Measurements from ENCODE around the gene LYST.
A peak's percentile ranks its signal among the peaks of the same experiment; 100 is the strongest.
"Not testable (repeated sequence)": the region's sequence is repeated elsewhere in the genome, so short reads cannot be mapped to it uniquely, and the experiment has no call there.

Gene LYST

DNA sequence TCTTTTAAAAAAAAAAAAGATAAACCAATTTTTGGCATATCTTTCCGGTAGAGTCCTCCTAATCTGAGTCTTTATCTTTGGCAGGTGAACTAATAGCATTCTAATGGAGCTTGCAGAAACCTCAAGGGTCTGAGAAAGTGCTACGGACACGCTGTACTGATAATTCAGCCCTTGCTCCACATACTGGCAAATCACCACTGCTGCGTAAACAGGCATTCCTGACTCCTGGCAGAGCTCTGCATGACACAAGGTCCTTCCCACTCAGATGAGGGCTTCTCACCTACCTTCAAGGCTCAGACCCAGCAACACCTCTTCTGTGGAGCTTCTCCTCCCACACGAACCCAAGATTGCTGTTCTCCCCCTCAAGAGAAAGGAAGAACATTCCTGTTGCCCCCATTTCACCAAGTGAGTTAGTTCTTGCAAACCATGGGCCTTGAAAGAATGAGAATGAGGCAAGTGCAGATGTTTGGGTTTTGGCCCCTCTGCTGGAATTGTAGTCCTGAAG lies 48.0 kb downstream of the LYST start:
- DNase-seq, result no peak

DNA sequence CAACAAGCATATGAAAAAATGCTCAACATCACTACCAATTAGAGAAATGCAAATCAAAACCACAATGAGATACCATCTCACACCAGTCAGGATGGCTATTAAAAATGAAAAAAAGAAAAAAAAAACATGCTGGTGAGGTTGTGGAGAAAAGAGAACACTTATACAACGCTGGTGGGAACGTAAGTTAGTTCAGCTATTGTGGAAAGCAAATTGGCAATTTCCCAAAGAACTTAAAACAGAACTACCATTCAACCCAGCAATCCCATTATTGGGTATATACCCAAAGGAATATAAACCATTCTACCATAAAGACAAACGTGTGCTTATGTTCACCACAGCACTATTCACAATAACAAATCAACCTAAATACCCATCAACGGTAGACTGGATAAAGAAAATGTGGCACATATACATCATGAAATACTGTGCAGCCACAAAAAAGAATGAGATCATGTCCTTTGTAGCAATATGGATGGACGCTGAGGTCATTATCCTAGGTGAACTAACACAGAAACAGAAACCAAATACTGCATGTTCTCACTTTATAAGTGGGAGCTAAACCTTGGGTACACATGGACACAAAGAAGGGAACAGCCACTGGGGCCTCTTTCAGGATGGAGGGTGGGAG lies 49.5 kb downstream of the LYST start:
- no peak for DNase-seq

DNA sequence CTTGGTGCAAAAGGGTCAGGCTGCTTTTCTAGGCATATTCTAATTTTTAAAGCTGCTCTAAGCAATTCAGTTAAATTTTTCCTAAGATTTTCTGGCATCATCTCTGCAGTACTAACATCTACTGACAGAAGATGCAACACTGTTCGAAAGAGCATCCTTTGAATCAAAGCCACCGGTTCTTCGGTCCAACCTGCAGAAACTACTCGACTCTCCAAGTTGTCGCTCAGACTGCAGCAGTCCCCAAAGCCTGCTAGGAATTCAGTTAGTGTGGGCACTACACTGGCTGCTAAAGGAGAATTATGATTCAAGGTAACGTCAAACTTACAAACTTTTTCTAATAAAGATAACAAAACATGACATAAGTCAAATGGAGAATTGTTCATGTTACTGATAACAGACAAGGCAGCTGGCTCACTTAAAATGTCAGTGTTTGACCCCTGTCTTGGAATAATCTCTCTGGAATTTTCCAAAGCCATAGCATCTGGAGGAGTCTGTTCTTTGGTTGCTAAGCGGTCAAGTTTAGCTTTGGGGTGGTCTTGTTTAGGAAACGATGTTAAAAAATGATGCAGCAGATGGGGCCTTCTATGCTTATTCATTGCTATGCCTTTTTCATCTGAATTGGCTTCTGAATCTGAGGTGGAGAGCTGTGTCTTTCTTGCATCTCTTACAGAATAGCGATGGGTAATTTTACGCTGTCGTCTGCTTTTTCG lies 56.9 kb downstream of the LYST start:
- DNase-seq, result no peak

DNA sequence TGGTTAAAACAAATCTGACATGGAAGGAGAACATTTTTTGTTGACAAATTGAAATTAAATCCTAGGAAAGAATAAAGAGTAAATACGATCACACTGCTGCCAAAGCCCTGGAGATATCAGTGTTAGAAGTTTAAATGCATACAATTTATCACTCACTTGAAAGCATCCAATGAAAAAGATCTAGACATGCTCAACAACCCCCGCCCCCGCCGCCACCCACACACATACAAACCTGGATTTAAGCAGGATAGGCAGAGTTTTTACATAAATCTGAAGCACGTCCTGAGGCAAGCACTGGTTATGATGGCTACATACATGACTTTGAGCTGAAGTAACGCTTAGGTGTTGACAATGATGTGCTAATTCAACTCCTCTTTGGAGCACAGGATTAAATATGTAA lies 58.5 kb downstream of the LYST start:
- DNase-seq, result no peak

DNA sequence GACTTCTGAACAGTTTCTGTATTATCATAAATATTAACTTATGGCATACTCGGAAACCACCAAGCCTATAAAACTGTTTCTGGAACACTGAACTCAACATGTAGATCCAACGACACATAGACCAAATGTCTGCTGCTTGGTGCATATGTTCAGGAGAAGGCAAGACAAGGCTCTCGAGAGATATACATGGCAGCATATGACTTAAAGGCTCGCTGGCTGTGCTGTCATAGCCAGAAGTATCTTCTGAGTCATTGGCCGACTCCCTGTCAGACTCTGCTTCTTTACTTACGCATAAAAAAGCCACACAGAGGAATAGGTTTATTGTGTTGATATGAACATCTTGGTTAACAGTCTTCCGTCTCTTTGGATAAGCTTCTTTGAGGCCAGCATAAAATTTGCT lies 60.6 kb downstream of the LYST start:
- DNase-seq, result peak in 1 of 5 experiments; percentile 17

DNA sequence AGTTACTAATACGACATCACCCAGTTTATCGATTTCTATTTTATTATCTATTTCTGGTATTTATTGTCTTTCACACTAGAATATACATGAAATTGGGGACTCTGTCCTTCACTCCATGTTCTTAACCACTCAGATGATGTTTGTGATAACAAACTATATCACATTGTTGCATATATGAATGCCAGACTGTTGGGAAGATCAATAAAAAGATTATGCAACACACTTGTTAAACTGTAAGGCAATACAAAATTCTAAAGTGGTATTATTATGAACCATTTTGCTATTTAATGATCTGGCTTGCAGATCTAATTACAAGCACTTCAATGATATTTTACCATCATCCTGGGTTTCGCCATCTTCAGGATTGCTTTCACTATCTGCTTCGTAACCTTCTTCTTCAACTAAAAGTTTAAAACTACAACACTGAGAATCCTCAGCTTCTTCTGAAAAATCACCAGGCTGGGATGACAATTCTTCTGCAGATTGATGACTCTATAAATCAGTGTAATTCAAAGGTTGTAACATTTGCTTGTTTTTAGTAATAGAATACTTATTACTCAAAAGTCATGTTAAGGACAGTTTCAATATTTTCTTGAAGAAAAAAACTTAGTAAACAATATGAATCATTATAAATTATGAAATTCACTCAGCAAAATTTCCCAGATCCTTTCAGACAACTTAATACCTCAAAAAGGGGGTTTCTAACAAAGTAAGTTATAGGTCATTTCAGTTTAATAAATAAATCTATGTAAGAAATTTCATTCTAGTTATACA lies 63.9 kb downstream of the LYST start:
- no peak for DNase-seq

DNA sequence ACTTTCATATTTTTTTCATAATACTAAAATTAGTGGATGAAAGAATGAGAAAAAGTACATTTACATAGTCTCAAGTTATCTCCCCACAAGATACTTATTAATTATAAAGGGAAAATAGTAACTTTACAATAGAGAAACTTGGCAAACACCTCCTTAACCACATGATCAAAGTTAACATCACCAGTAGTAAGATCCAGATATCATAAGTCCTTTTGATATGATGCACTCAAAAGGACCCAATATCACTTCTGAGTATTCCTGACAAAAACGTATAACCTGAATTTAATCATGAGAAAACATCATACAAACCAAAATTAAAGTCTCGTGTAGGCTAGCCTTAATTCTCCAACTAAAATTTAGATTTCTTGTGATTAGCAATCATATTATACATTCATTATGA lies 67.4 kb downstream of the LYST start:
- DNase-seq, result no peak

DNA sequence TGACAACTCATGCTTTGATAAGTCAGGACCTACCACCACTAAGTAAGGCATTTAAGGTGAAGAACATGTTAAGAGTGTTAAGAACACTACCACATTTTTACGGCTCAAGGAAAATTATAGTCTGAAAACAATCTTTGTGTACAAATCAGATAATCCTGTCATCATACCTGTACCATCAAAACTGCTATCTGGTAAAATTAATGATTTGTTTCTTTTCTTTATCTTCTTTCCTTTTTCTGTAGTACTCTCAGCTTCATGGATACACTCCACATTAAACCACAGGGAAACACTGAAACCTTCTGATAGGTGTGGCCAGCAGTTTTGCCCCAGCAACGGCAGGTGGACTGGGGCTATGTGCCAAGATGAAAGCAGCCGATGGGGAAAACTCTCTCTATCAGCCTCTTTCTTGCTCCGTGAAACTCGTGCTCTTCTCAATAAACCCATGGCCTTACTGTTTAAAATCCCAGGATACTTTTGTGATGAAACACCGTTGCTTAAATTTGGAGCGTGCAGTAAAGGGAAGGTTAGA lies 75.1 kb downstream of the LYST start:
- no peak for DNase-seq

DNA sequence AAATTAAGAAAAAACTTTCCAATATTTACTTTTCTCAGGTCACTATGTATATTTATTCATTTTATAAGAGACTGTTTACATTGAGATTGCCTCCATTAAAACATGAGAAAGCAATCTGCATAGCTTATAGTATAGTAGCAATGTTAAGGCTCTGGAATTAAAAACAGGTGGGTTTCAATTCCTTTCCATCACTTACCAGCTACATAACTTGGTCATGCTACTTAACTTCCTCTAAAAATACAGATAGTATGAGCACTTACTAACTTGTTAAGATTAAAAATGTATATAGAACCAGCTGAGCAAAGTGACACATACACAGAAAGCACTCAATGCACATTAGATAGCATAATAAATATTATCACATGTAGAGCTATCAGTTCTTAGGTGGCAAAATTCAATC lies 76.6 kb downstream of the LYST start:
- DNase-seq, result no peak

DNA sequence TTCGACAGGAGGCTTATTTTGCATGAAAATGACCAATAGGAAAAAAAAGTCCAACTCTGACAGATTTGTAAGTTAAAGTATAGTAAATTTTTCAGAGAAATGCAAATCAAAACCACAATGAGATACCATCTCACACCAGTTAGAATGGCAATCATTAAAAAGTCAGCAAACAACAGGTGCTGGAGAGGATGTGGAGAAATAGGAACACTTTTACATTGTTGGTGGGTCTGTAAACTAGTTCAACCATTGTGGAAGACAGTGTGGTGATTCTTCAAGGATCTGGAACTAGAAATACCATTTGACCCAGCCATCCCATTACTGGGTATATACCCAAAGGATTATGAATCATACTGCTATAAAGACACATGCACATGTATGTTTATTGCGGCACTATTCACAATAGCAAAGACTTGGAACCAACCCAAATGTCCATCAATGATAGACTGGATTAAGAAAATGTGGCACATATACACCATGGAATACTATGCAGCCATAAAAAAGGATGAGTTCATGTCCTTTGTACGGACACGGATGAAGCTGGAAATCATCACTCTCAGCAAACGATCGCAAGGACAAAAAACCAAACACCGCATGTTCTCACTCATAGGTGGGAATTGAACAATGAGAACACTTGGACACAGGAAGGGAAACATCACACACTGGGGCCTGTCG lies 80.3 kb downstream of the LYST start:
- DNase-seq, result not testable (repeated sequence)

DNA sequence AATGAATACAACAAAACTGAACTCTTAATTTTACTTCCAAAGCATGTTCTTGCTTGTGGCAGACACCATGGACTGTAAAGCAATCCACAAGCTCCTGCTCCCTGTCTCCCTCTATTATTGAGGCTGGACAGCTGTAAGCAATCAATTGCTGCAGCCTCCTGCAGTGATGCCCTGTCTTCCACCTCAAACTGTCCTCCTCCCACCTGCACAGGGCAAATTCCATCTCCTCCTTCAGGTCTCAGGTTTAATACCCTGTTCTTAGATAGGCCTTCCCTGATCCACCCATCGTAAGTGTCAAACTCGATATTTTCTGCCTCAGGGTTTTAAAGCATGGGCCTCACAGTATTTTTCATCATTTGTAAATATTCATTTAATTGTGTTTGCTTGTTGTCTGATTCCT lies 81.8 kb downstream of the LYST start:
- no peak for DNase-seq

DNA sequence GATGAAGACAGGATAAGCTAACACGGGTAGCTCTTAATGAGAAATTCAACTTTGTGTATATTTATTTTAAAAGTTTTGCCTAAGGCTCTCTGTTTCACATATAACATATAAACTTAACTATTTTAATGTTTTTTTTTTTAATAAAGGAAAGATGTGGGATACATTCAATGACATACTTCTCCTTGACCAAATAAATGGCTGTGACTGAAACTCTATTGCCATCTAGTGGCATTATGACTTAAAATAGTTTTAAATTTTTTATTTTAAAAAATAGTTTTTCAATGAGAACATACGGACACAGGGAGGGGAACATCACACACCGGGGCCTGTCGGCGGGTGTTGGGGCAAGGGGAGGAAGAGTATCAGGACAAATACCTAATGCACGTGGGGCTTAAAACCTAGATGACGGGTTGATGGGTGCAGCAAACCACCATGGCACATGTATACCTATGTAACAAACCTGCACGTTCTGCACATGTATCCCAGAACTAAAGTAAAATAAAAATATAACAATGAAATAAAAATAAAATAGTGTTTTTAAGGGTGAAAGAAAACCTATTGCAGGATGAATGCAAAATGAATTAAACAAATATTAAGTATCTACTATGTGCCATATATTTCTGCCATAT lies 83.4 kb downstream of the LYST start:
- peak in 1 of 5 experiments; percentile 26 for DNase-seq

DNA sequence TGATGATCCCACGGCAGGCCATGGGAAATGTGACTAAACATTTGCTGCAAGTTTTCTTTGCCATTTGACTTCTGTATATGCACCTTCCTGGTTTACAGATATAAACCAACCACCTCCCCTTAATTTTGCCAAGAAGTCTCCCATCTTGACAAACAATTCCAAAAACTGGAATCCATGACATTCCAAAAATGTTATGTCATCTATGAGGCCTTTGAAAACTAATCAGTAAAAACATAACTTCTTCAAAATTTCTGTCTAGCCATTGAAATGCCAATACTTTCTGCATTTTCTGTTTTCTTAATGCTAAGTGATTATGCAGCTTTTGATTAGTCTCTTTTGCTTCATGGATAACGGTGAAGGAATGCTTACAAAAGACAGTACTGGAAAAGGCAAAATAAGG lies 84.1 kb downstream of the LYST start:
- DNase-seq, result no peak

DNA sequence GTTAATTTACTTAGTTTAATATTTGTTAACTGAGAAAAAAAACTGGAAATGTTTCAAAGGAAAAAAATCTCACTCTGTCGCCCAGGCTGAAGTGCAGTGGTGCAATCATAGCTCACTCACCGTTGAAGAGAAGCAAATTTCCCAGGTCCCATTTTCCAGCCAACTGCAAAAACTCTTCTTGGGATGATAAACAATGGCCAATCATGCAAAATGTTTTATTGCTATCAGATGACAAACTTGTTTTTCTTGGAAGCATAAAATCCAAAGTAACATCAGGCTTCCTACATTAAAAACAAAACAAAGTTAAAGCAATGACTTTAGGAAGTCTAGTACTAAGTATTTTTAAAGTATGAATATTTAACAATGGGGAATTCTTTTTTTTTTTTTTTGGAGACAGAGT lies 84.9 kb downstream of the LYST start:
- no peak for DNase-seq

DNA sequence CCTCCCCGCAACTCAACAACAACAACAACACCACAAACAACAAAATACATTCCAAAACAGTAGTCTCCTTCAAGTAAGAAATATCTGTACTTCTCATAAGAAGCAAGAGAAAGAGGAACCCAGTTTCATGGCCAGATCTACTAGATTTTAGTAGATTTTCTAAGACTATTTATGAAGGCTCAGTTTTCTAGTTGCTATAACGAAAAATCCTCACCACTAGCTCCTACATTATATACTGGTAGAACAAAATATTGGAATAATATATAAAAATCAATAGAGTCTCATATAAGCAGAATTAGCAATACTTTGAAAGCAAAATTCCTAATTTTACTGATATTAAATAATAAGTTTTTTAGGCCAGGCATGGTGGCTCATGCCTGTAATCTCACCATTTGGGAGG lies 86.9 kb downstream of the LYST start:
- DNase-seq, result no peak

DNA sequence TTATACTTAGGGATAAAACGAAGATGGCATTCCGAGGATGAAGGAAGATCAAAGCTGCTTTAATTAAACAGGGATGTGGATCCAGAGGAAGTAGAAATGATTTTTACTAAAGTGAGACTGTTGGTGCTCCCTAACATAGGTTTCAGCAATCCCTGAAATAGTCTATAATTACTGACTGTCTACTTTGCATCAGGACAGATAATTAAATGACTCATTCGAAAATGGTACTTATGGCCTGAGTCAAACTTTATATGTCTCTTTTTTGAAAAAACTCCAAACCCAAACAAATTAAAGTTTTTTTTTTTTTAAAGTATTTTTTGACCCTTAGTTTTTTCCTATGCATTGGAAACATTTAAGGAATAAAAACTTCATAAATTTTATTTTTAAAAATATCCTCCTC lies 90.3 kb downstream of the LYST start:
- DNase-seq, result no peak

DNA sequence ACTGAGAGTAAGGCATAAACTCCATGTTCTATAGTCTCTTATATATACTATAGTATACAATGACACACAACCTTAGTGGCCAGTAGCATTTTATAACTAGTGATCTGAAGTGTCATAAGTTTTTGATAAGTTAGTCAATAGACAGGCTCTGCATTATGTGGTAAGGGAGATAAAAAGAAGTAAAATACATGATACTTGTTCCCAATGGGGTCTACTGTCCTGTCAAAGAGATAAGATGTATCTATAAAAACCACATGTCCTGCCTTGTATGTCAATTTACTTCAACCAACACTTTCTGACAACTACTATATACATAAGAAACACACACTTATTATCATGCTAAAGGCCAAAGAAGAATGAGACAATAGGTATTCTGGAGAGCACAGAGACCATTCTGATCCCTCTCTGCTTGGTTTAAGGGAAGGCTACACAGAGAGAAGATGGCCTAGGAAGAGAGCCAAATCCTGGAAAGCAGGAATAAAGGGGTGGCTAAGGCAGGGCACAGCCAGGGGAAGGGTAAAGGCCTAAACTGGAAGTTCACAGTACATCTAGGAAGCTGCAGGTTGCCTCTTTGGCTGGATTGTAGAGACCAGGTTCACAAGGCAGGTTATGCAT lies 91.4 kb downstream of the LYST start:
- DNase-seq, result no peak

DNA sequence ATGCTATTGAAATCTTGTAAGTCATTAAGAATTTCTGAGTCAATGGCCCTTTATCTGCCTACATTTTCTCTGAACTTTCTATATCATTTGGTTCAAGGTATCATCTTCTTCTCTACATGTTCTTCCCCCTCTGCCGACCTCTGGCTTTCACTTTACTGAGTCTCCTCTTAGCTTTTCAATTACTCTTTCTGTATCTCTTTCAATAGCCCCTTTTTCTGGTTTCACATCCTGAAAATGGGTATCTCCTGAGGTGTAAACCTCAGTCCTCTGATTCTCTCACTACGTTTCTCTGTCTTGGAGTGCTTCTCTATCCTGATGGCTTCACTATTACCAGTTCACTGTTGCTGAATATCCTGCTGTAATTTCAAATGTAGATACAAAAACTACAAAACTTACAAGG lies 98.9 kb downstream of the LYST start:
- no peak for DNase-seq

DNA sequence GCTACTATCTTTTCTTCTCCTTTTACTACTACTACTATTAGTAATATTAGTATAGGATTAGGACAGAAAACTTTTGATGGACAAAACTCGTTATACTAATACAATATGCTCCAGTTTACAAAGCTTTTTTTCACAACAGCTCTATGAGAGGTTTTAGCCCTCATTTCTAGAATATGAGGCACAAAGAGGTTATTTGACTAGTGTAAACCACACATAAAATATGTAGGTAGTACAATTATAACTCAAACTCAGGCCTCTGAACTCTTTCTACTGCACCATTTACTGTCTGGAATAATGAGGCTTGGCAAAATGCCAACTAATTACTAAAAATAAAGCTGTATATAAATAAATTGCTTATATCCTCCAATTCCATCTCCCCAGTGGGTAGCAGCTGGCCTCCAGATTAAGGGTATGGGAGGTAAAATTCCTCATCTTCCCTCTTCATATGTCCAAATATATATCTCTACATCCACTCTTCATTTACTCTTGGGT lies 99.9 kb downstream of the LYST start:
- DNase-seq, result no peak

DNA sequence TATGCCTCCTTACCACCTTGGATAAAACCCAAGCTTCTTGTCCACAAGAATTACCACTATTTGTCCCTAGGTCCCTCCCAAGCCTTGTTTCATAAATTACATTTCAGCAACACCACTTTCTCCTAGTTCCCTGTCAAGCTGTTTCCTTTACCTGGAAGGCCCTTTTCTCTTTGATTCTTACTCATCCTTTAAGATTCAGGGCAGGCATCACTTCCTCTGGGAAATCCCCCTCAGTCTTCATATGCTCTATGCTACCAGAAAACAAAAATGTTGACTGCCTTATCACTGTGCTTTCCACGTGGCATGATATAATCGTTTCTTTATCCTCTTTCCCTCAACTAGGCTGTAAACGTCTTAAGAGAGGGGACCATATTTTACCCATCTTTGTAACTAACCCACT lies 102.7 kb downstream of the LYST start:
- peak in 1 of 5 experiments; percentile 36 for DNase-seq

DNA sequence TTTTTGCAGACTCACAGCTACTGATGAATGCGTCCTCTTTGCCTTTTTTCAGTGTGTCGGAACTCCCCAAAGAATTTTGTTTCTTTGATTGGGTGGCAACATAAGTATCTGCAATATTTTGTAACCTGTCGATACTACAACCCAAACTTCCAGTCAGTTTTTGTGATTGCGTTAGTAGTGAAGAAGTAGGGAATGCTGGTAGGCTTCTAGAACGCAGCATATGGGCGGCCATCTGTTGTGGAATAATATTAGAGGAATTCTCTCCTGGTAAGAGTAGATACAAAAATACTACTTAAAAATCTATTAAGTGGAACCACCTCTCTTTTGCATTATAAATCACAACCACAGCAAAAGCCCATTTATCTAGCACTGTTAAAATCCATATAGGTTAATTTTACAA lies 107.4 kb downstream of the LYST start:
- no peak for DNase-seq

DNA sequence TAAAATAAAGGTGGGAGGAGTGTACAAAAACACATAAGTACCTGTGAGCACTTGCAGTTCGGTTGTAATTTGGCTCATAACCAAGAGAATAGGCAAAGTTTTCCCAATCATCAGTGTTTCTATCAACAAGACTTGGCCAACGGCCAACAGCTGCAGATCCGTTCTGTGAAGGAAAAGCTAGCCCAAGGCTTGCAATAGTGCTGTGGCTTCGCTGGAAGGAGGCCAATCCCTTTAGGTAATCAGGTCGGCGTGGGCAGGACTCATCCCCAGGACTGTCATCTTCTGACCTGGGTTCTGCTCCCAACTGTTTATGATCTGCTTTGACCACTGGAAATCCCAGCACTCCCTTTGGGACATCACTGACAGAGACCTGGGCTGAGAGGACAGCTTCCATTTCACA lies 107.8 kb downstream of the LYST start:
- DNase-seq, result no peak

Data from T-helper 2 cell (primary cell).